DND-41 (cell line): Measurements from ENCODE around the gene MAGEC3.

Experiments used
- CTCF ChIP-seq: IDR thresholded peaks from 2 replicates; pipeline ENCODE4 v1.5.1; 2012; ENCODE audit warnings: borderline replicate concordance, low read length, moderate library complexity, mild to moderate bottlenecking; ENCODE audit not compliant: poor library complexity, severe bottlenecking; ENCODE audit errors: extremely low read depth
- EZH2 ChIP-seq: IDR thresholded peaks from 3 replicates; pipeline ENCODE4 v1.6.1; 2012; ENCODE audit warnings: borderline replicate concordance, low read depth, mild to moderate bottlenecking, moderate library complexity, low read length, inconsistent platforms; ENCODE audit not compliant: severe bottlenecking

- TF ChIP-seq CTCF: no peak
- no peak for TF ChIP-seq EZH2
Measured at GRCh38 chrX:141815904-141816303, 22.2 kb upstream of the MAGEC3 start.
